Fibroblast of gingiva (primary cell): ENCODE data around the gene GPLD1.
"Not testable (repeated sequence)": the region's sequence is repeated elsewhere in the genome, so short reads cannot be mapped to it uniquely, and the experiment has no call there.

ENCODE experiments used
- DNase-seq: peaks from one replicate; pipeline ENCODE4 v3.0.0-alpha.2; 2011; ENCODE audit warnings: low read depth

Gene GPLD1

DNA sequence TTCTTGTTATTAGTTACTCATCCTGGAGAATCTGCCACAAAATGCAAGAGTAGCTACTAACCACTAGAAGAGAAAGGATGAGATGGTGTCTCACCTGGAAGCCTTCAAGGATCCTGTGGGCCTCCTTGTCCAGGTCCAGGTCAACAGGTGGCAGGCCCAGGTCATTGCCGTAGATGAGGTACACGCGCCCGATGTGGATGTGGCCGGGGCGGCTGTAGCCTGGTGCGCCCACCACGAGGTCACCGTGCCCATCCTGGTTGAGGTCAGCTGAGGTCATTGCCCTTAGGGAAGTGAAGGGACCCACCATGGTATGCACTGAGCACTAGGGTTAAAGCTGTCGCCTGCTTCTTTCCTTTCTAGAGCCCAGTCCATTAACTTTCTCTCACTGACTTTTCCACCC lies 35.5 kb downstream of the GPLD1 start:
- DNase-seq, result no peak

DNA sequence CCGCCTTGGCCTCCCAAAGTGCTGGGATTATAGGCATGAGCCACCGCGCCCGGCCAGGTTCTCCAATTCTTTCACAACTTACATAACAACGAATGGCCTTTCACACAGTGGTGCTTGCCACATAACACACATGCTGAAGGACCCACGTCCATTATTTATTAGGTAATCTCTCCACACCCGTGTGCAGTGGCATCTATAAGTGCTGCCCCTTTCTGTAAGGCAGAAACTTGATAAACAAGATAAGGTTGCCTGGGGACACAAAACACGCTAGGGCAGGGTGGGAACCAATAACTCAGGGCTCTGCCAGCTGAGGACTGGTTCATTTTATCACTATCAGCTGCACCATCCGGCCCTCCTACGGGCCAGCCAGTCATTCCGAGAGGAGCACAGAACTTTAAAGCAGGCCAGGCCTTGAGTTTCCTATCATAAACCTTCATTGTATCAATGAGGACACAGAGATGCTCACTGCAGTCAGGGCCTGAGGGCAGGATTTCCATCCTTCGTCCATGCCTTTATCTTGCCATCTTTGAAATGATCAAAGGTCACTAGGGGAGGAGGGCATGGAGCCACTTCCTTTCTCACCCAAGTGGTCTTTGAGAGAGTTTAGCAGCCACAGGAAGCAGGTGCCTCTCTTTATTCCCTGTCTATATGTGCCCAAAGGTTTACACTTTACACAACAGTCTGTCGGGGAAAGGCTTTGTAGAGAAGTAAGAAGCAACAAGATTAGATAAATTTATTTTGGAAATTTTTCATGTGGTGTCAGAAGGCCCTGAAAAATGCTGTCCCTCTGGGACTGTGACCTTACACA lies 37.6 kb downstream of the GPLD1 start:
- DNase-seq, result no peak

DNA sequence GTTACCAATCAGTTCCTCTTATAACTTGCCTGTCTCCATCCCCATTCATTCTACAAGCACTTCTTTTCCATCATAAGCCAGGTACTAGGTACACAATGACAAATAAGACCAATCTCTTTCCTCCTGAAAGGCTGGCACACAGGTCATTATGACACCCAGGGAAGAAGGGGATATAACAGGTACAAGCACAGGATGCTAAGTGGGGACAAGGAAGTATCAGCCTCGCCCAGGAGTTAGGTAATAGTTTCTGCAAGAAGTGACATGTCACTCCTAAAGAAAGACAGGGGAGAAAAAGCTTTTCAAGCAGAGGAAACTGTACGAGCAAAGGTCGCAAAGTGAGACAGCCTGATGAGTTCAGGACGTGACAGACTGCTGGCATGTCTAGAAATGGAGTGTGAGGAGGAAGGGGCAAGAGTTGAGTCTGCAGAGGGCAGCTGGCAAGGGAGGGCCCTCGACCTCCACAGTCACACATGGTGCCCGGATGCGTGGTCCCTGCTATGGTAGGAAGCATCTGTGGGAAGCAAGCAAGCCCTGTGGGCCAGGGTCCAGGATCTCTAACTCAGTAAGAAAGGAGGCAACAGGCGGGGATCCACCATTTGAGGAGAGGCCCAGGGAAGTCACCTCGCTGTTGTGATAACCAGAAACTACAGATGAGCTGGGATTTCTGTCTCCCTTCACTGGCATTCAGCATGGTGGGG lies 40.4 kb downstream of the GPLD1 start:
- no peak for DNase-seq

DNA sequence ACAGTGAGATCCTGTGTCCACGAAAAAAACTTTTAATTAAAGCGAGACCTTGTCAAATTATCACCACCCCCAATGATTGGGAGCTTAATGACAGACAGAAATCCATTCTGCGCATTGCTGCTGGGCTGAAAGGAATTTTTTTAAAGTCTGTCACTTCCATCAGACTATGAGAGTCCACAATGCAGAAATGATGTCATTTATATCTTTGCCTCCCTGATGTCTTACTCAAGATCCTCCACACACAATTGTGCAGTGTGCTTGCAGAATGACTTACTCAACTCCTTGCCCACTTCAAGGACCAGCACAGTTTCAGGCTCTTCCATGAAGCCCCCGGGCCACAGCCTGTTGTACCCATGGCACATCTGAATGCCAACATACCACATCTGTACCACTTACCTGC lies 41.0 kb downstream of the GPLD1 start:
- DNase-seq, result no peak

DNA sequence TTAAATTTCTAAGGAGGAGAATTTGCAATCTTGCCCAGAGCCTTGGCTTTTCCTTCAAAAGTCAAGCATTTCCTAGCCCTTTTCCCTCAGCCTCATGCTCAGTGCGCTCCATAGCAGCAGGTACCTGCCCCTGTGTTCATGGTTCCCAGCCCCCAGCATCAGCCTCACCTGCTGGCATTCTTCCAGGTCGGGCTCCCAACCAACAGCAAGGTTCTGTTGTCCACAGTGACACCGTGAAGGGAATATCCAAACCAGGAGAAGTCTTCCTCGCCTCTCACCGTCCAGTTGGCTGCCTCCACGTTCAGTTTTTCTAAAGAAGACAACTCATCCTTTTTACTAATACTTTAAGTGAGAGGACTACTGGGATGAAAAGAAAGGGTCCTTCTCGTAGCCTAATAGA lies 42.7 kb downstream of the GPLD1 start:
- DNase-seq, result no peak

DNA sequence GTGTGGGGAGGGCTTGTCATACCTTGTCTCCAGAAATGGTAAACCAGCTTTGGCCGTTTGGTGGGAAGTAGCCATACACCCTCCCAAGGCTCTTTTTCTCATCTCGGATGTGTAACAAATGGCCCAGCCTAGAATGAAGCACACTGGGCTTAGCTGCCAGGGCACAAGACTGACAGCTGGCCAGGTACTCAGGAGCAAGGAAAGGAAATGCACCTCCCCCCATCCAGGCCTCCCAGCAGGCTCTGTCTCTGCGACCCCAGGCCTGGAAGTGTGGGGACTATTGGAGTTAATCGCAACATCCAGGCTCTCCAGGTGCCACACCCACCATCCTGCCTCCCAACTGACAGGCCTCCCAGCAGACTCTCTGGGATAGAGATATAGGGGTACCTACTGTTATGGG lies 43.7 kb downstream of the GPLD1 start:
- DNase-seq, result no peak

DNA sequence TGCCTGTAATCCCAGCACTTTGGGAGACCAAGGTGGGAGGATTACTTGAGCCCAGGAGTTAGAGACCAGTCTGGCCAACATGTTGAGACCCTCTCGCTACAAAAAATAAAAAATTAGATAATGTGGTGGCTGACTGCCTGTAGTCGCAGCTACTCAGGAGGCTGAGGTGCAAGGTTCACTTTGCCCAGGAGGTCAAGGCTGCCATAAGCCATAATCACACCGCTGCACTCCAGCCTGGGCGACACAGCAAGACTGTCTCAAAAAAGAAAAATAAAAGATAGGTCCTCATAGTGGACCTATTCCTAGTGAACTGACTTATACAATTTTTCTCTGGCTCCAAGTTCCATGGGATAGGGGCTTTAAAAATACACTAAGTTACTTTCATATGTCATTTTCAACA lies 44.8 kb downstream of the GPLD1 start:
- no peak for DNase-seq

DNA sequence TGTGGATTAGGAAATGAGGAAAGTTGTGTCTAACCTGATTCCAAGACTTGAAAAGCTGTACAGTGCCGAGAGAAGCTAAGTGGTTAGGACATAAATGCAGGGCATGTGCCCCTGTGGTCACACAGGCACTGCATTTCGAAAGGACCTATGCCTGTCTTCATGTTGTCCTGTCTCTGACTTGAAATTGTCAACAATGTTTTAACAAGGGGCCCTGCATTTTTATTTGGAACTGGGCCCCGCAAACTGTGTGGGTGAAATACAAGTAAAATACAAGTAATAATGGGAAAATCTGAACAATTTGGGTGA lies 47.8 kb downstream of the GPLD1 start:
- DNase-seq, result peak; percentile 8

DNA sequence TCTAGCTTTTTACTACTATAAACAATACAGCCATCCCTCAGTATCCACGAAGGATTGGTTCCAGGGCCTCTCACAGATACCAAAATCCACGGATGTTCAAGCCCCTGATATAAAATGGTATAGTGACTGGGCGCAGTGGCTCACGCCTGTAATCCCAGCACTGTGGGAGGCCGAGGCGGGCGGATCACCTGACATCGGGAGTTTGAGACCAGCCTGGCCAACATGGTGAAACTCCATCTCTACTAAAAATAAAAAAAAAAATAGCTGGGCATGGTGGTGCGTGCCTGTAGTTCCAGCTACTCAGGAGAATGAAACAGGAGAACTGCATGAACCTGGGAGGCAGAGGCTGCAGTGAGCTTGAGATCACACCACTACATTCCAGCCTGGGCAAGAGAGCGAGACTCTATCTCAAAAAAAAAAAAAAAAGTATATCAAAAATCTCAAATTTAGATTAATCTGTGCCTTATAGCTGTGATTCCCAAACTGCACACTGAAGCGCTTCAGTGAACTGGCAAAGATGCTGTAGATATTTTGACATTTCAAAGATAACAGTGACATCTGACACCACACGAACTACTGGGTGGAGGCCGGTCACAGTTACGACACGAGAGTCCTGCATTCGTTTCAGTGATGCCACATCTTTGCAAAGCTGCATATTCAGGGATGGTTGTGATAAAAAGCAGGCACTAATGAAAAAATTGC lies 48.3 kb downstream of the GPLD1 start:
- no peak for DNase-seq

DNA sequence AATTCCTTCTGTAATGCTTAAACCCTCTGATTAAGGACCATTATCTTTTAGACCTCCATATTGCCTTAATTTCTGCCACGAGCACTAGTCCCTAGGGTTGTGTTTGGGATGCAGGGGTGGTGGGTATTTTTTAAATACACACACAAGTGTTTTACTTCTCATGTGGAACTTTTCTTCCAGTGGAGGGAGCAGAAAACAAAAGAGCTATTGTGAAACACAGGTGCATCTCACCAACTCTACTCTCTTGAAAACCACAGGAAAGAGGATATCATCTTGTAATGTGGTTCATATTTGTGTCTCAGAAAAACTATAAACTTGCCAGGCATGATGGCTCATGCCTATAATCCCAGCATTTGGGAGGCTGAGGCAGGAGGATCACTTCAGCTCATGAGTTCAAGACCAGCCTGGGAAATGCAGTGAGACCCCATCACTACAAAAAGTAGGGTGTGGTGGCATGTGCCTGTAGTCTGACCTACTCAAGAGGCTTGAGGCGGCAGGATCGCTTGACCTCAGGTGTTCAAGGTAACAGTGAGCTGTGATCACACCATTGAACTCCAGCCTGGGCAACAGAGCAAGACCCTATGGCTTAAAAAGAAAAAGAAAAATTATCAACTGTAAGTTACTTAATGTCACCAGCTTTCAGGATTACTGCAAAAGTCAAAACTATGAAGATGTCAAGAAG lies 49.4 kb downstream of the GPLD1 start:
- no peak for DNase-seq

DNA sequence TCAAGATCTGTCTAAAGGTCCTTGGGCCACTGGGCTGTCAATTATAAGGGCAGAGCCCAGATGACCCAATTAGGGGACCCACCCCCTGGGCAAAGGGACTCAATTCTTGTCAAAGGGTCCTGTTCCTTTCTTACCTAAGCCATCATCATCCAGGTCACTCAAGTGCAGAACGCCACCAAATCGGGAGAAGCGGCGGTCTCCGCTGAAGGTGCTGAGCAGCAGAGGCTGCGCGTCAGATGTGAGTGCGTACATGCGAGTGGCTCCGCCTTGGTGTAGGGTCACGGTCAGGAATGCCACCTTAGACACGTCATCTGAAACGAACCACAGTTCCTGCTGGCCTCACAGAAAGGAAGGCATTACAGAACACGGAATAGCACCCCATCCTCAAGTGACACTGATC lies 52.4 kb downstream of the GPLD1 start:
- no peak for DNase-seq

DNA sequence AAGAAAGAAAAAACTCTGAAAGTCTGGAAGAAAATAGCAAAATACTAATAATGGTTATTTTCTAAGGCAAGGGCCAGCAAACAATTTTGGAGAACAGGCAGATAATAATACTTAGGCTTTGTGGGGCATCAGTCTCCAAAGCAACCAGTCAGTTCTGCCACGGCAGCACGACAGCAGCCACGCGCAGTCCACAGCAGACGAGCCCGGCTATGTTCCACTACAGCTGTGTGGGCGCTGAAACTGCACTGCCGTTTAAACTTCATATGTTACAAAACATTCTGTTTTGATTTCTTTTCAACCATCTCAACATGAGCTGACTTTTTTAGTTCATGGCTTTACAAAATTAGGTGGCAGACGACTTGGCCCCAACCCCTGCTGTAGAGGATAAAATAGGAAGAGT lies 56.8 kb downstream of the GPLD1 start:
- DNase-seq, result no peak

DNA sequence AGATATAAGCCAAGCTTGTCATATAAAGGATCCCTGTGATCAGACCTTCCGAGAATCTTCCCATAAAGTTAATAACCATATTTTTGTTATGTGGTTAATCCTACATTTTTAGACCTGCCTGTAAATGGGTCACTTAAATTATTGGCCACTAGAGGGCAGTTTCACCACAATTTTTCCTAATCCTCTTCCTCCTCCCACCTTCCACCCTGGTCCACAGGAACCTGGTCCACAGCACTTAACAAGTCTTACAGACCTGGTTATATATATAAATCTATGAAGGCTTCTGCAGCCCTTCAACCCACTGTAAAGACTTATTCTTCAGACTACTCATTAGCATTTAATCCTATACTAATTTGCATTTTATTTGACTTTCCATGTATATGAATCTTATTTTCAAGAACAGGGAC lies 58.3 kb downstream of the GPLD1 start:
- peak; percentile 35 for DNase-seq

DNA sequence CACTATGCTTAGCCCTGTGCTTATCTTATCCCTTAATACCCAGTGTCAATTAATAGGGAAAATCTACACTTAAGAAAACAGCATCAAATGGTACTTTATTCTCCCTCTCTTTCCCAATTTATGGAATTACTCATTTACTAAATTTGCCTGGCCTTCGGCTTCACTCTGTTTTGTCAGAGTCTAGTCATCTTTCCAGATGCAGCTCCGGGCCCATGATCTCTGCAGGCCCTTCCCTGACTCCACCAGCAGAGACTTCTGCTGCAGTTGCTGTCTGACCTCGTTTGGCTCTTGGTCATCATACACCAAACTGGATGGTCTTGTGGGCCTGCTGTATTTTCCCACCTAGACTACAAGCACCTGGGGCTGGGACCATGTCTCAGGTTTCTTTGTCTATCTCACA lies 59.3 kb downstream of the GPLD1 start:
- no peak for DNase-seq

DNA sequence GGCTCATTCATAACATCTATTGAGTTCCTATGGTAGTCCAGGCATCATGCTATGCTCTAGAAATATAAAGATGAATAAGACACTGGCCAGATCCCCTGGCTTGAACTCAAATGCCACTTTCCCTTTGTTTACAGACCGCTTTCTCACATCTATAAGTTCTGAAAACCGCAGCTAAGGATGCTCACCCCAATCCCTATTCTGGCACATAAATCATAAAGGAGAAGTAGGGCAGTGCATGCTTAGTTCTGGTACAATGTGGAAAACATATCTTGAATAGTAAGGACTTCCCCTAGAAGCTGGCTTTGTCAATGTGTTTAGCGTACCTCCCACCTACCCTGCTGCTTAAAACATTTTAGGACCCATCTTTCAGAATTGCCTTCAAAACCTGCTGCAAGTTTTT lies 60.2 kb downstream of the GPLD1 start:
- no peak for DNase-seq

DNA sequence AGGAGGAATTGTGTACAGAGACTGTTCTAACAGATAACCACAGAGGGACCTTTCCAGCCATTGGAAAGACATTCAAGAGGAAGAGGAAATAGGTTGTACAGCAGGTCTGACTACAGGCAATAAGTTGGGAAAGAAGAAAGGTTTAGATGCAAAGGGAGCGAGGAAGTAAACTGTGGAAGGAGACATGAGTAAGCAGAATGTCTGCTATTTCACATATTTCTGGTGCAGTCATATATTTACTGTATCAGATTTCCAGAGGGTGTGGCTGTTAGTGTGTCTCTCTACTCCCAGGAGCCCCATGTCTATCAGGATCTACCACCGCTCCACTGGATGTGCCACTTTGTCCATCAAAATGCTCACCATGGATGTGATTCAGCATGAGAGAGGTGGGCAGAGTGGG lies 60.8 kb downstream of the GPLD1 start:
- DNase-seq, result peak; percentile 55

DNA sequence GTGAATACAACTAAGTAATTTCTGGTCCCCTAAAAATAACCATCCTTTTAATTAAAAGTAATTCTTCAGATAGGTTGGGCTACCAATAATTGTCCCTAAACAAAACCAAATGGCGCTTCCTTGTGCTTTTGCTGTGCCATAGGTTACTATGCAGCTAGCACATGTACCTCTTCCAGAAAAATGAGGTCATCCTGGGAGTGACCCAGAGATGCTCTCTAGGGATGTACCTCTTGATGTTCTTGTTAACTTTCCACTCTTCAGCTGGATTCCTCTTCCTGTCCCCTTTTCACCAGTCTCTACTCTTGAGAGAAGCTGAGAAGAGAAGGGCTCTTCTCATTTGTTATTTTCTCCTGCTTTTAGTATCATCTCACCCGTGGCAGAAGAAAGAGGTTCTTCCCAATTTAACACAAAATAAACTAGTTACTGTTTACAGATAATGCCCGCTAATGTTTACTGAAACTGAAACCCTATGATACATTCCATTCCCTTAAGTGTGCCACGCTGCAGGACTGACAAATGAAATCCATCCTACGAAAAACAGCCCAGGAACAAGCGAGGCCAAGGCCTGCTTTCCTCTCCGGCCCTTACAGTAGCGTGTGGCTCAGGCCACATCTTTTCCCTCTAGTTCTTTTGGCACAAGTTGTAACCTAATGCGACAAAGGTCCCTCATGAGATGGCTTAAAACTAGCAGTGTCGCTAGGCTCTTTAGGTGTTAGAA lies 62.5 kb downstream of the GPLD1 start:
- peak; percentile 64 for DNase-seq

DNA sequence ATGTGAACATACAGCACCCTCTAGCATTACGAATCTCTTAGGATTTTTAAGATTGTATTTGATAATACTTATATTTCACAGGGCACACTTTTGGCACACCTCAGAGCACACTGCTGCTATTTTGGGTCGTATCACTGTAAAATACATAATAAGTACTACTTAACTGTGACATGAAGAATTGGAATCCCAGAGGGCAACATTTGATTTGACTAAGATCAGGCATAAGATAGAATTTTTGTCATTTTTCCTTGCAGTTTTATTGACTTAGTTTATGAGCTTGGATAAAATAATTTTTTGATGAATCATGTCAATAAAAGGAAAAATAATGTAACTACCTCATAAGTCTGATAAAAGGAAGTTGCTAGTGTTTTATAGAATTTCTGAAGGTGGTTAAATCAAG lies 64.3 kb downstream of the GPLD1 start:
- no peak for DNase-seq

DNA sequence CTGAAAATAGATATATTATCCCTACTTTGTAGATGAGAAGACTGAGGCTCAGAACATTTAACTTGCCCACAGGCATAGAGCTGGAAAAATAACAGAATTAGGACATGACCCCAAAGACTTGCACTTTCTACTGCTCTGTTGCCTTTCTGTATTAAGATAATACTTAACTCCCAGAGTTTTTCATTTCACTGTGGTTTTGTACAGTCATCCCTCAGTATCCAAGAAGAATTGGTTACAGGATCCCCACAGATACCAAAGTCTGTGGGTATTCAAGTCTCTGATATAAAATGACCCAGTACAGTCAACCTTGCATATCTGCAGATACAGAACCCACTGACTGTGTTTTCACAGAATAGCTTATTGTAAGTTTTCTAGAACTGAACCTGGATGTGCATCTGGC lies 69.9 kb downstream of the GPLD1 start:
- no peak for DNase-seq

DNA sequence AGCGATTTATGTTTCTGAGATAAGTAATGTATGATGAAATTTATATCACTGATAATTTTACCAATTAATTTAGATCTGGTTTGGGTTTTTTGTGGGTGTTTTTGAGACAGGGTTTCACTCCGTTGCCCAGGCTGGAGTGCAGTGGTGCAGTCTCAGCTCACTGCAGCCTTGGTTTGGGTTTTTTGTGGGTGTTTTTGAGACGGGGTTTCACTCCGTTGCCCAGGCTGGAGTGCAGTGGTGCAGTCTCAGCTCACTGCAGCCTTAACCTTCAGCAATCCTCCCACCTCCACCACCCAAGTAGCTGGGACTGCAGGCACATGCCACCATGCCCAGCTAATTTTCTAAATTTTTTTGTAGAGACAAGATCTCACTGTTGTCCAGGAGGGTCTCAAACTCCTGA lies 73.6 kb downstream of the GPLD1 start:
- no peak for DNase-seq

DNA sequence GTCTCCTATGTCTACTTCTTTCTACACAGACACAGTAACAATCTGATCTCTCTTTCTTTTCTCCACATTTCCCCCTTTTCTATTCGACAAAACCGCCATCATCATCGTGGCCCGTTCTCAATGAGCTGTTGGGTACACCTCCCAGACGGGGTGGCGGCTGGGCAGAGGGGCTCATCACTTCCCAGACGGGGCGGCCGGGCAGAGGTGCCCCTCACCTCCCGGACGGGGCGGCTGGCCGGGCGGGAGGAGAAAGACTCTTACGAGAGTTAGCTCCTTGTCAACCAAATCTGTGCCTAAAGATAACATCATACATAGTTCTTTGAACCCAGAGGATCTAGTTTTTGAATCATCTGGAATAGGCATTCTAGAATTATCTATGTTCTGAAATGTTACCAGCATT lies 74.8 kb downstream of the GPLD1 start:
- DNase-seq, result not testable (repeated sequence)

DNA sequence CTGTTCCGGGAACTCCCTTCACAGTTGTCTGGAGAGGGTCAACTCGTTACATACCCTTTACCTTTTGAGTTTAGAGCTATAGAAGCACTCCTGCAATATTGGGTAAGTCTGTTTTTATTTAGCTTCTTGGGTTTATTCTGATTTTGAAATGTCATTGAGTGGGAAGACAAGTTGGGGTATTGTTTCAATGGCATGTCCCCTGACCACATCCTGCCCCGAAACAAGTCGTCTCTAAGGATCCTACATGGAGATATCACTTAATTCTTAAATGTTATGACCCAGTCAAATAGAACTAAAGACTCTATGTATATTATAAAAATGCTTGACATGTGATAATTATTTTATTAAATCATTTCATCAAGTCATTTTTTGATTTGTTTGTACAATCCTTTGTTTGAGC lies 77.1 kb downstream of the GPLD1 start:
- DNase-seq, result no peak
